Measurements from ENCODE around the gene NAA16.
"Not testable (repeated sequence)": the region's sequence is repeated elsewhere in the genome, so short reads cannot be mapped to it uniquely, and the experiment has no call there.

The NAA16 gene

DNA sequence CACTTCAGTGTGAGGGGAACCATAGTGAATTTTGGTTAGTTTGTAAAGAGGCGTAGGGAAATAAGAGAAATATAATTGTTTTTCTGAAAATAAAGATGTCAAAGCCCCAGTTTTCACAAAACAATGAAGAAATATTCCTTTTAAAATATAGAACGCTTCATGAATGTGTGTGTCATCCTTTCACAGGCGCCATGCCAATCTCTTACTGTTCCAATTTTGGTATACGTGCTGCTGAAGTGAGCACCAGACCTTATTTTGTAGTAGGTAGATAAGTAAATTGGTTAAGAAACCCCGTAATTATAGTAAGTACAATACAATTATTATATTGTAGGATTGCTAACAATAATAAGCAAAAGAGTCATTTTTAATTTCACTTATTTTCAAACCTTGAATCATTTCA, 43.3 kb downstream of the NAA16 start:
- DNase-seq (ENCODE audit: low read depth in 2 of 2) = no peak

DNA sequence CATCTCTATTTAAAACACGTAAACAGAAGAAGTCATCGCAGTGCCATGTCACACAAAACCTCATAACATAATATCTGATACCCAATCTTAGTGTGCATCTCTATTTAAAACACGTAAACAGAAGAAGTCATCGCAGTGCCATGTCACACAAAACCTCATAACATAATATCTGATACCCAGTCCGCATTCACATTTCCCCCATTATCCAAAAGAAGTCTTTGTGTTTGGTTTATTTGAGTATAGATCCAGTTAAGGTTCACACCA, 45.2 kb downstream of the NAA16 start:
- not testable (repeated sequence) for DNase-seq (ENCODE audit: low read depth in 2 of 2)

DNA sequence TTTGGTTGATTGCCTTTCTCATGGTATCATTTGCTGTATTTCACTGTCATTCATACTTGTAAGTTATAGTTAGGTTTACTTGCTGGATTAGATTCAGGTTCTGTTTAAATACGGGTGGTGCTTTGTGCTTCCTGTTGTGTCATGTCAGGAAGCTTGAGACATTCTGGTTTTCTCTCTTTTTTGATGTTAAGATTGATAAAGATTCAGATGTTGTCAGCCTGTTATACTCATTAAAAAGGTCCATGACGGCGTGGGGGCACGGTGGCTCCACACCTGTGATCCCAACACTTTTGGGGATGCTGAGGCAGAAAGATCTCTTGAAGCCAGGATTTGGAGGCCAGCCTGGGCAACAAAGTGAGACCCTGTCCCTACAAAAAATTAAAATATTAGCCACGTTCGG, 45.7 kb downstream of the NAA16 start:
- DNase-seq (ENCODE audit: low read depth in 2 of 2) = no peak

DNA sequence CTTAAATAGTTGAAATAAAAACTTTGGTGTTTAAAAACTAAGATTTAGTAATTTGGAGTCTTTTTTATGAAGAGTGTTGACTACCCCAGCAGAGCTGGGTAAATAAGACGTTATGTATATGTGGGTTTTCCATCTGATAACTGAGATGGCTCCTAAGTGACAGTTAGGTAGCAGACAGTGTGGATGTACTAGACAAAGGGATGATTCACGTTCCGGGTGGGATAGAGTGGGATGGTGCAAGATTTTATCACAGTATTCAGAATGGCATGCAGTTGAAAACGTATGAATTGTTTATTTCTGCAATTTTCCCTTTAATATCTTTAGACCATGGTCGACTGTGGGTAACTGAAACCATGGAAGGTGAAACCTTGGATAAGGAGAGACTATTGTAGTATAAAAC, 50.4 kb downstream of the NAA16 start:
- no peak for DNase-seq (ENCODE audit: low read depth in 2 of 2)

DNA sequence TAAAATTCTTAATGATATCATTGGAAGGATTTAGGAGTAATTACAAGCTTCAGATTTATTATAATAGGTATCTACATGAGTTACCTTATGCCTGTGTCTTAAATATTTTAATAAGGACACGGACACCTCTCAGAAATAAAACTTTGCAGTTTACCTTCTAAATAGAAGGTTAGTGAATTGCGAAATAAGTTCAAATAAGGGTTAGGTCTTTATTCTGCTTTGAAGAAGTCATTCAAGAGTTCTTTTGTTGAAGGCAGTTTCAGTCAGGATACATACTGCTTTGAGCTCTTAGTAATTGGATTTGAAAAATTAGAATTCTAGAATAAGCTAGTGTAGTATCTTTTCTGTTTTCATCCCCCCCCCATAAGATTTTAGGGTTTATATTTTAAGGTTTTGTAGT, 53.0 kb downstream of the NAA16 start:
- DNase-seq (ENCODE audit: low read depth in 2 of 2) = no peak

DNA sequence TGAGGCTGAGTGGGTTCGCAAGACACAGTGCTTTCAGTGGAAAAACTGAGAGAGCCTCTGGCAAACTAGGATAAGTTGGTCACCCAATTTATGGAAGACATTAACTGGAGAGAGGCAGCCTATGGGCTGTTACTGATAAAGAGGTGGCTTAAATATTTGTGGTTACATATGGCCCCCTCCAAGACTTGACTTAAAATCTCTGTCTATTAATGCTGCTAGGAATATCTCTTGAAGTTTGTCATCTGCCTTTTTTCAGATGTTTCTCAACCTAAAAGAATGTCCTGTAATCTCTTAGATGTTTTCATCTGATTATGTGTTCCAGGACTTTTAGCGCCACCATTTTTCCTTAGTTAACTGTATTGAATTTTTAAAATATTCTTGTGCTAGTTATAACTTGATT, 54.6 kb downstream of the NAA16 start:
- DNase-seq (ENCODE audit: low read depth in 2 of 2) = no peak

DNA sequence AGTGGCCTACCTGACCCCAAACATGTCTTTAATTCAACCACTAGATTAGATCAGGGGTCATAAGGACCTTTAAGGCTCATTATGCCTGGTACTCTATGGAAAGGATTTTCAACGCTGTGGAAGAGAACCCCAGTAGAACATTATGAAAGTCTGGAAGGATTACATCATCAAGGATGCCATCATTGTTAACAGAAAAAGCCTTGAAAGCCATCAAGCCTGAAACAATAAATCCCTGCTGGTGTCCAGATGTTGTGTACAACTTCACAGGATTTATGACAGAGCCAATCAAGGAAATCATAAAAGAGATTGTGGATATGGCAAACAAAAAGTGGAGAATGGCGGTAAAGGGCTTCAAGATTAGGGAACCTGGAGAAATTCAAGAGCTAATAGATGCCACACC, 59.7 kb downstream of the NAA16 start:
- DNase-seq (ENCODE audit: low read depth in 2 of 2) = no peak

DNA sequence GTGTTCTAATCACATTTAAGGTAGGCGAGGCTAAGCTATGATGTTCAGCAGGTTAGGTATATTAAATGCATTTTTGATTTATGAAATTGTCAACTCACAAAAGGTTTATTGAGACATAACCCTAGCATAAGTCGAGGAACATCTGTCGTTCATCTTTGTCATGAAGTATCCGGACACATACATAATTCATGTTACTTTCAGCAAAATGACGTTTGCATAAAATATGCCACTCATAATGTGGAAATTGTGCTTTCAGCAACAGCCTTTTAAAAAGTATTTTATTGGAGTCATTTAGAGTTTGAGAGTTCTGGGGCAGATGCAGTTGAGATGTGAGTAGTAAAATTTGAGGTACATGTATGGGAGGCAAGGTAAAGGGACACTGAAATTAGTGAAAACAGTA, 66.4 kb downstream of the NAA16 start:
- DNase-seq (ENCODE audit: low read depth in 2 of 2) = no peak

DNA sequence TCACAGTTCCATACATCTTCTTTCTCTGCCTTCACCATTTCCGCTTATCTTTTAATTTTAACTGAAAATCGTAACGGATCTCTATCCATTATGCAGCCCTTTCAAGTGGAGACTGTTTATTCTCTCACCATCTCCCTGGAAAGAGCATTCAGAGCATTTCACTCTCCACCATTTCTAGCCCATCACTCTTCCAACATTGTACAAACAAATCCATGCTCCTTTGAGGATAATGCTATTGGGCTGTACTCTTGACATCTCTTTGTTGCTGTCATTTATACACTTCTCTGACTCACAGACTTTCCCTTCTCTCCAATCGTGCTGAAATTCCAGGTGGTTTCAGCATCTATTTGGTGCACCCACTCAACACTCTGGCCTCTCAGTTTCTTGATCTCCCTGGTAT, 71.4 kb downstream of the NAA16 start:
- no peak for DNase-seq (ENCODE audit: low read depth in 2 of 2)

DNA sequence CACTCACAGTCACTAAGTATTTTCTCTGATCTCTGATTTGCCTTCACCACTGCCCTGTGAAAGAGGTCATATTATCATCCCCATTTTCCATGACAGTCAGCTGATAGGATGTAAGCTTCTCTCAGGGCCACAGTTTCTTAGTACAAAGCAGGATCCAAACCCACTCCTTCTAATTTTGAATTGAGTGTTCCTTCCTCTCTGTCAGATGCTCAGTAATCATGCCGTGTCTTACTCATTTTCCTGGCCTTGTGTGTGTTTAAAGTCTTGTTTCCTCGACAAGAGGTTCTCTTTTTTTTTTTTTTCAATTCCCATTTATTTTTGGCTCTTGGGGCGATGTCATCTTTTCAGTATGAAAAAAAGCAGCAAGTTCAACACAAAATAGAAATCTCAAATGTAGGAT, 72.3 kb downstream of the NAA16 start:
- DNase-seq (ENCODE audit: low read depth in 2 of 2) = no peak

DNA sequence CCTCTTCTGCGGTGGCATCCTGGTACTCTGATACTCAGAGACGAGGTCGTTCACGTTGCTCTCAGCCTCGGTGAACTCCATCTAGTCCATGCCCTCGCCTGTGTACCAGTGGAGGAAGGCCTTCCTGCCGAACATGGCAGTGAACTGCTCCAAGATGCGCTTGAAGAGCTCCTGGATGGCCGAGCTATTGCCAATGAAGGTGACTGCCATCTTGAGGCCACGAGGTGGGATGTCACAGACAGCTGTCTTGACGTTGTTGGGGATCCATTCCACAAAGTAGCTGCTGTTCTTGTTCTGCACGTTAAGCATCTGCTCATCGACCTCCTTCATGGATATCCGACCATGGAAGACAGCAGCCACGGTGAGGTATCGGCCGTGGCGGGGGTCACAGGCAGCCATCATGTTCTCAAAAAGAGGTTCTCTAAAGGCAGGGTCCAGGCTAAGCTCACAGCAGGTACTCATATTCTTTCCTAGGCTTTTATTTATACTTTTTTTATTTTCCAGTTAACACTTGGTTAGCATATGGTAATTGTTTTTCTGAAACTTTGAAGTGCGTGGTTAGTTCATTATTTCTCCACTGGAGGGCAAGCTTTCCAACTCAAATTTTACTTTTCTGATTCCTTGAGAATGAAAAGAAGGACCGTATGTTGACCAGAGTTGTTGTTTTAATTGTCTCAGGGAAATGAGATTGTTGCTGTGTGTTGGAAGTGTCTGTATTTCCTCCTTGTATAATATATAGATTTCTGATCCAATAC, 73.9 kb downstream of the NAA16 start:
- no peak for DNase-seq (ENCODE audit: low read depth in 2 of 2)

DNA sequence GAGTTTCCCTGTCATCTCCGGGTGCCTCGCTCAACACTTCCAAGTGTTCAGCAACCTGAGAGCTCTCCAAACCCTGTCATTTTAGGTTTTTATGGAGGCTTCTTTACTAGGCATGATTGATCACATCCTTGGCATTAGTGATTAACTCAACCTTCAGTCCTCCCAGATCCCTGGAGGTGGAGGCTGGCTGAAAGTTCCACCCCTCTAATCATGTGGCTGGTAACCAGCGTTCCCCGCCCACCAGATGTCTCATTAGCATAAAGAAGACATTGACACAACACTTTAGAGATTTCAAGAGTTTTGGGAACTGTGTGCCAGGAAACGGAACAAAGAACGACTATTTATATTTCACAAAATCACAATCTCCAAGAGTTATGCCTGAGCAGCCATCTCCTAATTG, 75.1 kb downstream of the NAA16 start:
- DNase-seq (ENCODE audit: low read depth in 2 of 2) = no peak

DNA sequence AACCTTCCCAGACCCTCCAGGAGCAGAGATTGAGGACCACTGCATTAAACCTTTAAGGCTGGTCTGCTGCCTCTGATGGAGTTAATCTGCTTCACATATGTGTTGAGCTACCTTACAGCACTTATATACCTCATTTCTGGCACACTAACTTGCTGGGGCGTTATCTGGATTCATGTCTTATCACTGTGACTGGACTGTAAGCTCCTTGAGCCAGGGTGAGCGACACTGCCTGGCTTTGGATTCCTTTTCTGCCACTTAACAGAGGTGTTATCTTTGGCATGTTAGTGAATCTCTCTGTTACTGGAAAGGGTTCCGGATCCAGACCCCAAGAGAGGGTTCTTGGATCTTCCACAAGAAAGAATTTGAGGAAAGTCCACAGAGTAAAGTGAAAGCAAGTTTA, 76.5 kb downstream of the NAA16 start:
- no peak for DNase-seq (ENCODE audit: low read depth in 2 of 2)

DNA sequence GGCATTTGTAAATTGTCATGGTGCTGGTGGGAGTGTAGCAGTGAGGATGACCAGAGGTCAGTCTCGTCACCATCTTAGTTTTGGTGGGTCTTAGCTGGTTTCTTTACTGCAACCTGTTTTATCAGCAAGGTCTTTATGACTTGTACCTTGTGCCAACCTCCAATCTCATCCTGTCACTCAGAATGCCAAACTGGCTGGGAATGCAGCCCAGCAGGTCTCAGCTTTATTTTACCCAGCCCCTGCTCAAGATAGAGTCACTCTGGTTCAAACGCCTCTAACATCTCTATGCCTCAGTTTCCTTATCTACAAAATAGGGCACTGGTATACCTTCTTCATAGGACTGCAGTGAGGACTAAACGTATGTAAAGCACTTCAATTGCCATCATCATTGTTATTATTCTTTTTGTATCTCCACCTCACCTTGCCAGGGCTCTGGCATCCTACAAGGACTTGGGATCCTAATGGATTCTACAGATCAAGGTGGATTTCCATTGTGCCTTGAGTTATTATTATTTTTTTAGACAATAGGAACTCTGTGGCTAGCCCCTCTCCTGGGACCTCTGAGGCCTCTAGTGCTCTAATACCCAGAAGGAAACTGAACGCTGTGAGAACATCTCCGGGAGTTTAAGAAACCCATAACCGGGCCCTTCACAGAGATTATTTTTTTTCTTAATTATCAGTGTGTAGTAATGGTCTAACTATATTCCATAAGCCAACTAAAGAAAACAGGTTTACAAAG, 77.2 kb downstream of the NAA16 start:
- DNase-seq (ENCODE audit: low read depth in 2 of 2) = no peak

DNA sequence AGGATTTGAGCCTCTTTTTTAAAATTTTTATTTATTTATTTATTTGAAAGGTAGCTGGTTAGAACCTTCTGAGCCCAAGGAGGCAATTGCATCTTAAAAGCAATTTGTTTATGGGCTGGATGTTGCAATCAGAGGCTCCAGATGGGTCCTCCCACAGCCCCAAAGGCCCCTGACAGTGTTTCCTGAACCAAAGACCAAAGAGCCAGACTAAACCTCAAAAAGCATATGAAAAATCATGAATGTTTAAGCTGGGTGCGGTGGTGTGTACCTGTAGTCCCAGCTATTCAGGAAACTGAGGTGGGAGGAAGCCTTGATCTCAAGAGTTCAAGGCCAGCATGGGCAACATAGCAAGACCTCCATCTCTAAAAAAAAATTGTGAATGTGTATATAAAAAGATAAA, 78.5 kb downstream of the NAA16 start:
- no peak for DNase-seq (ENCODE audit: low read depth in 2 of 2)

DNA sequence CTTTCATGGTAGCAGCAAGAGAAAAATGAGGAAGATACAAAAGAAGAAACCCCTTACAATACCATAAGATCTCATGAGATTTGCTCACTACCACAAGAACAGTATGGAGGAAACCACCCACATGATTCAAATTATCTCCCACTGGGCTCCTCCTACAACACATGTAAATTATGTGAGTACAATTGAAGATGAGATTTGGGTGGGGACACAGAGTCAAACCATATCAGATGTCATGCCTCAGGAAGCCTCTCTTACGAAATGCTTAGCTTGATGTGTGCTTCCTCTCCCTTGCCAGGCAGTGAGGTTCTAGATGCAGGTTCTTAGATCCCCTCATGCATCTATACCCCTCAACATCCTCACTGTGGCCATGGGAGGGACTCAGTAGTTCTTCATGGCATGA, 83.1 kb downstream of the NAA16 start:
- DNase-seq (ENCODE audit: low read depth in 2 of 2) = no peak

DNA sequence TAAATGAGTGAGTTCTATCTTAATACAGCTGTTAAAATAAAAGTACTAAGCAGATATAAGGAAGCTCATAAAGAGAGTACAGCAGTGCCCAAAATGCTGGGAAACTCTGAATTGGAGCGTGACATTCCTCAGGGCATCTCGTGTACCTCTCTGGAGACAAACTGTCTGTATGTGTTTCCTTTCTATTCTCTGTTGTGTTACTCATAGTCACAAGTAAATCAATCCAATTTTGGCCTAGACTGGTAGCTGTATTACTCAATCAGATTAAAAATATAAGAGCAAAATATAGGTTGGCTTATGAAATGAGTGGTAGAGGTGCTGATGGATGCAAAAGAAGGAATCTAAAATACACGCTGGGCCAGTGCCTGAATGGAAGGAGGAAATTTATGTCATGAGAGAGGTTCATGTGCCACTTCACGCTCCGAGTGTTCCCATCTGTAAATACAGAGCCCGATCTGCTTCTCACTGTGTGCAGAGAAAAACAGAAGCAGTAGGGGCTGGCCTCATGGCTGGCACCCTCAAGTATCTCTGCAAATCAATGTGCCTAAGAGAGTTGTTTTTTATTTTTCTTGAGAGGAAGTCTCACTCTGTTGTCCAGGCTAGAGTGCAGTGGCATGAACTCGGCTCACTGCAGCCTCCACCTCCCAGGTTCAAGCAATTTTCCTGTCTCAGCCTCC, 87.6 kb downstream of the NAA16 start:
- DNase-seq (ENCODE audit: low read depth in 2 of 2) = no peak

DNA sequence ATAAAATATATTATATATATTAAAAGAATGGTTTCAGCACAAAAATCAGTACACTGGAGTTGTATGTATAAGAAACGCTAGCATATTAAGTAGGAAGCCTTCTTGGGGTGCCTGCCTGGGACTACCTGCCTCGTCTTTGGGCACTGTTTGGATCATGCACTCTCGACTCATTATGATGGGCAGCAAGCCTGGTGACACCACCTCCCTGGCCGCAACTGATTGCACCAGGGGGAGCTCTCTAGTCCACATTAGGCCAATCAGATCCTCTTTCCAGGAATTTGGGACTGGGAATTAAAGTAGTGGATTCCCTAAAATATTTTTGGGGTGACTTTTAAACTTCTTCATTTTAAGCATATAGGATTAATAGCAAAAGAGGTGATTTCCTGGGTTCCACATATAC, 90.3 kb downstream of the NAA16 start:
- DNase-seq (ENCODE audit: low read depth in 2 of 2) = no peak

DNA sequence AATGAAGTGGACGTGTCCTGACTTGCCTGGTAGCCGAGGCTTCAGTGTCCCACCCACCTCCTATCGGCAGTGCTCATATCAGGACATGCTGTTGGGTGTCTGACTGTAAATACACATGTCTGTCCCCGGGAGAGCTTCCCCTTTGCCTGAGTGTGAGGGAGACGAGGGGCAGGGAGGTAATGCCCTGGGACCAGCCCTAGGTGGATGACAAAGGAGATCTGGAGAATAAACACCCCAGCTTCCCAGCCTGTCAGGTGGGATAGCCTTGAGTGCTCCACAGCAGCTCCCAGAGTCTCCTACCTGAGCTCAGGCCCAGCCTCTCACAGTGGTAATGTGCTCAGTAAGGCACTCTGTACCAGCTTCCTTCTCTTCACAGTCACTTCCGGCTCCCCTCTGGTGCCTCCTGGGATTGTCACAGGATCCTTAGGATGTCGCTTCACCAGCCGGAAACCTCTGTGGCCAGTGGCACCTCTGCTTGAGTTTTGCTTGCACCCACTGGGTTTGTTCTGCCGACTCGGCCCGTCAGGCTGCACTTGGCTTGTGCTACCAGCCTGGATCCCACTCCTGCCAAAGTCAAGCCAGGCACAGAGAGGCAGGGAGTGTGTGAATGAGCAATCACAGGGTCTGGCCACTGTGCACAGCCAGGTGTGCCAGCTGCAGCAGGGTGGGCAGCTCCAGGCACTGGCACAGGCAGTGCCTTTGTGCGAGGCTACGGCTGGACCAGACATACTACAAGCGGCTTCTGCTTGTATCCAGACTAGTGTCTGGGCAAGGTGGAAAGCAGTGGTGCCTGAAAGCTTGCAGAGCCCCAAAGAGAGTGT, 91.8 kb downstream of the NAA16 start:
- no peak for DNase-seq (ENCODE audit: low read depth in 2 of 2)

DNA sequence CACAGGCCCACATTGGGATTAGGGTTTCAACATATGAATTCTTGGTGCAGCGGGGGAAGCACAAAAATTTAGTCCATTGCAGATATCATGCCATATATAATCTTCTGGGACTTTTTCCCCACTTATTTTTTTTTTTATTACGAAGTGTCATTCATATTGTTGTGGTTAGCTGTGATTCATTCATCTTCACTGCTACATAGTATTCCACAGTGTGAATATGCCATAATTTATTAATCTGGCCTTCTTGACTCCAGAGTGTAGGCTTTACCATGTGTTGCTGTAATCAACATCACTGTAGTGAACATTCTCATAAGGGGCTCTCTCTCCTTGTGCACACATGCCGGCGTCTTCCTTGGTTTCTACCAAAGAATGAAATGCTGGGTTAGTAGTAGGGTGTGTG, 92.9 kb downstream of the NAA16 start:
- DNase-seq (ENCODE audit: low read depth in 2 of 2) = no peak

DNA sequence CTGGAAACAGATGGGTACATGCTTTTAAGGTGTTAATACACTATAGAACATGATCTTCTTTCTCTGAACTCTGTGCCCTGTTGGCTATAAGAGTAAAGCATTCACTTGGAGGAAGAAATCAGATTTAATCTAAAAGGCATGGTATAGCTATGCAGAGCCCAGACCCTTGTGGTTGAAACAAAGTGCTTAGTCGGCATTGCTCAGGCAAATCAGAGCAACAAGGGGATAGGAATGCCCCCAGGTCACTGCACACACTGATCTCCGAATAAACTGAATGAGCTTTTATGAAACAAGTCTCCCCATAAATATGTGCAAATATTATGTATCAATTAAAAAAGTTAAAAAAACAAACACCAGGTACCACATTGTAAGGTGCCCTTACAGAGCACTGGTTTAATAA, 94.3 kb downstream of the NAA16 start:
- no peak for DNase-seq (ENCODE audit: low read depth in 2 of 2)

DNA sequence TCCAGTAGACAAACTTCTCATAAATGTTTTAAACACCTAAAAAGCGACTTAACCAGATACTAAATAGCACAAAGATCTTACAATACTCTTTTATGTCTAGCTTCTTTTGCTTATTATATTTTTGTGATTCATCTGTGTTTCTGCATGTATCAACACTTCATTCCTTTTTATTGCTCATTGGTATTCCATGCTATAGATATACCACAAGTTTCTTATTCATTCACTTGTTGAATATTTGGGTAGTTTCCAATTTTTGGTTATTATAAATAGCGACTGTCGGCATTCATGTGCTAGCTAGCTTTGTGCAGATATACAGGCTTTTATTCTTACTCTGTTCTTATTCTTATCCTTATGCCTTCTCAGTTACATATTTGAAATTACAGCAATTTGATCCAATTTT, 96.3 kb downstream of the NAA16 start:
- DNase-seq (ENCODE audit: low read depth in 2 of 2) = no peak

DNA sequence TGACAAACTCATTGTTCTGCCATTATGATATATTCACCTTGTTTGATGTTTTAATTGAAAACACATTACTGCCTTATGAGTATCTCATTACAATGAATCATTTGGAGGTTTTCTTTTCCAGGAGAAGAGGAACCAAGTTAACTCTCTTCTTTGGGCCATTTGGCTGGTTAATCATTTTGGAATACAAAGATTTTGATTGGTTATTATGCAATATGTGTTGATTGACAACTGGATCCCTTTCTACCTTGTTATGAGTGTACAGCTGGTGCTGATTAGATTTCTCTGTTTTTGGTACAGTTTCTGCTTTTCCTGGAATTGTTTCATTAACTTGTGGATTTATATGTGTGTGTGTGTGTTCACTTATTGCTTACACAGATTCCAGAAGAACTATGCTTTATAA, 97.1 kb downstream of the NAA16 start:
- no peak for DNase-seq (ENCODE audit: low read depth in 2 of 2)

All from stimulated activated CD4-positive, alpha-beta T cell treated with anti-CD3 and anti-CD28 coated beads, Interleukin-1b, Interleukin-23, amount 100 ng/mL, for 1 hour (primary cell).